Femur (tissue), 1 donor: ENCODE results near the gene ASIC4.
A peak's percentile ranks its signal among the peaks of the same experiment; 100 is the strongest.

Source experiments
- DNase-seq: peaks from one replicate; pipeline ENCODE4 v3.0.0-alpha.2; 2017

The ASIC4 gene

DNA sequence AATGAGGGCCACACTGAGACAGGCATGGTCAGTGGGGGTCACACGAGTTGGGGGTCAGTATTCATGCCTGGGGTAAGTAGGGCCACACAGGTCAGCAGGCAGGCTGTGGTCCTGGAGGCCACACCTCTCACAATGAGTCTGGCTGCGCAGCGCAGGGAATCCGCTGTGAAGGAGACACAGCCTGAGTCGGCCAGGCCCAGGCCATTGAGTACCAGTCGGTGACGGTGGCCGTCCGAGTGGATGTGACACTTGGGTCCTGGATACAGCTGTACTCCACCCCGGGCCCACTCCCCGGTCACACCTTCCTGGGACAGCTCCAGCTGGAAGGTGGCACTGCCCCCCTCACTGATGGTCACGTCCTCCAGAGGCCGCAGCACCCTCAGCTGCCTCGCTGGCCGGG lies 40.1 kb downstream of the ASIC4 start:
- DNase-seq, result no peak

DNA sequence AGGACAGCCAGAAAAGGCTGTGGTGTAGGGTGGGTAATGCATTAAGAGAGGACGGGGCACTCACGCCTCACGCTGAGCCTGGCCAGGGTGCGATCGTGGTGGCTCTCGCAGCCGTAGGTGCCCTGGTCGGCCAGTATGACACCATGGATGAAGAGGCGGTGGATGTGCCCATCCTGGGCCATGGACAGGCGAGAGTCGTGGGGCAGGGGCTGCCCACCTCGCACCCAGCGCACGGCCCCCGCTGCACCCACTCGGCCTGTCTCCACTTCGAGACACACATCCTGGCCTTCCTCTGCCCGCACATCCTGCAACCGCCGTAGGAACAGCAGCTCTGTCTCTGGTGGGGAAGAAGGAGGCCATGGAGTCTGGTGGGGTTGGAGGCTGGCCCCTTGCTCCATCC lies 41.7 kb downstream of the ASIC4 start:
- DNase-seq, result no peak

DNA sequence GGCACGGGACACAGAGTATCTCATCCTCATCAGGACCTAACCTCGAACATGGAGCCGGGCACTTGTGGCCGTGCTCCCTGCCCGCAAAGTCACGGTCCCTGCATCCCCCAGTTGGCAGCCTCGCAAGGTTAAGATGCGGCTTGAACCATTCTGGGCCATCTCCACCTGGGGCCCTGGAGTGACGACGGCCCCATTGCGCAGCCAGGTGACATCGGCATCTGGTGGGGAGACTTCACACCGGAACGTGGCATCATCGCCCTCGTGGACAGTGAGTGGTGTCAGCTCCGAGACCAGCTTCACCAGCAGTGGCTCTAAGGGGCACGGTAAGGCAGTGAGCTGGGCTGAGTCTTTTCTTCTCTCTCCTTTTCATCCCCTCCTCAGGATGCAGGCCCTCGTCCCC lies 42.1 kb downstream of the ASIC4 start:
- DNase-seq, result no peak

DNA sequence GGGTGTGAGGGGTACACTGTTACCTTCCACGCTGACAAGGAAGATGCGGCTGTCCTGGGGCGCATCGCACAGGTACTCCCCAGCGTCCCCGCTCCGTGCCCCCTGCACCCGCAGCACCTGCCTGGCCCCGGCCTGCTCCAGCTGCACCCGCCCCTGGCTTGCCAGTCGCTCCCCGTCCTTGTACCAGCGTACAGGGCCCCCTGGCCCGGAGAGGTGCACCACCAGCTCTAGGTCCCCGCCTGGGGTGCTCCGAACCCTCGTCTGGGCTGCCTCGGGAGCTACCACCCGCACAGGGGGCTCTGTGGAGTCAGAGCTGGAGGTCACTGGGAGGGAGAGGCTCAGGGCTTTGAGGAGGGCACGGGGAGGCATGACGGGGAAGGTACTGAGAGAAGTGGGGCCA lies 43.0 kb downstream of the ASIC4 start:
- DNase-seq, result no peak

DNA sequence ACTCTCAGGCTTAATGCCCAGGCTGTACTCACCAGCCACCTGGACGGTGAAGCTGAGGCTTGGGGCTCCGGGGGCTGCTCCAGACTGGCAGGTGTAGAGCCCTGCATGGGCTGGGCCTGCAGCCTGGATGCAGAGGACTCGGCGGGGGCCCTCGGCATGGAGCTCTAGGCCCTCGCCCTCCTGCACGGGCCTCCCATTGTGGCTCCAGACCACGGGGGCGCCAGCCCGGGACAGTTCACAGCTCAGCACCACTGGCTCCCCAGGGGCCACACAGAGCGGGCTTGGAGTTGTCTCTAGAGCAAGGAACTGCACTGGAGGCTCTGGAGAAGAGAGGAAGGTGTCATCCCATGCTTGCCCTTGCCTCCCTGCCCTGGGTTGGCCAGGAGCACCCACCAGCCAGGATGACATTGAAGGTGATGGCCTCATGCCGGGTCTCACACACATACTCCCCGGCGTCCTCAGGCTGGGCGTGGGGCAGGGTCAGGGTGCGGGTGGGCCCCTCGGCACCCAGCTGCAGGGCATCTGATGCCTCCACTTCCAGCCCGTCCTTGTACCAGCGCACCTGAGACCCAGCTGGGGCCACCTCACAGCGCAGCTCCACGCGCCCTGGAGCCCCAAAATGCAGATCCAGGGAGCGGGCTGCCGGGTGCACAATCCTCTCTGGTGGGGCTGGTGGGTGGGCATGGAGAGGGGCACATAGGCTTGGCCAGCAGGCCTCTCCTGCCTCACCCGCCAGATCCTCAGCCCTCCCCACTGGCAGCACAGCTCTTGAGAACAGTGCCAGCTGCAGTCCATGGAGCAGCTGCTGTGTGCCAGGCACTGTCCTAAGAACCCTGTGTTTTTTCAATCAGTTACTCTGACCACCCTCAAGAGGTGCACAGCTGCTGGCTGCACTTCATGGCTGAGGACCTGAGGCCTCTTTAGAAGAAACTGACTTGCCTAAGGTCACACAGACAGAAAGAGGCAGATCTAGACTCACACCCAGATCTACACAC lies 43.8 kb downstream of the ASIC4 start:
- no peak for DNase-seq

DNA sequence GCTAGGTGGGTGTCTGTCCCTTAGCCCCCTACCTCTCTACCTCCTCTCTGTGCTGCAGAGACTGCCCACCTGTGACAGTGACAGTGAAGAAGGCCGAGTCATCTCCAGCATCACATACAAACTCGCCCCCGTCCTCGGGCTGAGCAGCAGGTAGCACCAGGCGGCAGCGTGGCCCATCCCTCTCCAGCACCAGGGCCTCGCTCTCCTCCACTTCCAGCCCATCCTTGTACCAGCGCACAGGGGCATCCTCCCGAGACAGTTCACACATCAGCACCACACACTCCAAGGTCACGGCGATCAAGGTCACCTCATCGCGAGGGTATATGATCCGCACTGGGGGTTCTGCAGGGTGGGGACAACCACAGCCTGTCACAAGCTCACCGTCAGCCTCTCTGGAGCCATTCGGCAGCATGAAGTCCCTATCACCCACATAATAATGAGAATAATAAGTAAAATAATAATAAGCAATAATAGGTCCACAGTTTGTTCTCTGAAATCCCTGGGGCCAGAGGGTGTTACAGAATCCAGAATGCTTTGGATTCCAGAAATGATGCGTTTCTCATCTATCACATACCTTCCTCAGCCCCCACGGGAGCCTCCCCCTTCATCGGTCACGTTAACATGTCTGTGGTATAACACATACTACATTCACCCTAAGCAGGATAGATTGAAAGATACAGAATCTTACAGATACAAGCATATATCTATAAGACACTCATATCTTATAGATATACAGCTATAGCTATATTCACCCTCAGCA lies 45.1 kb downstream of the ASIC4 start:
- DNase-seq, result peak; percentile 13

DNA sequence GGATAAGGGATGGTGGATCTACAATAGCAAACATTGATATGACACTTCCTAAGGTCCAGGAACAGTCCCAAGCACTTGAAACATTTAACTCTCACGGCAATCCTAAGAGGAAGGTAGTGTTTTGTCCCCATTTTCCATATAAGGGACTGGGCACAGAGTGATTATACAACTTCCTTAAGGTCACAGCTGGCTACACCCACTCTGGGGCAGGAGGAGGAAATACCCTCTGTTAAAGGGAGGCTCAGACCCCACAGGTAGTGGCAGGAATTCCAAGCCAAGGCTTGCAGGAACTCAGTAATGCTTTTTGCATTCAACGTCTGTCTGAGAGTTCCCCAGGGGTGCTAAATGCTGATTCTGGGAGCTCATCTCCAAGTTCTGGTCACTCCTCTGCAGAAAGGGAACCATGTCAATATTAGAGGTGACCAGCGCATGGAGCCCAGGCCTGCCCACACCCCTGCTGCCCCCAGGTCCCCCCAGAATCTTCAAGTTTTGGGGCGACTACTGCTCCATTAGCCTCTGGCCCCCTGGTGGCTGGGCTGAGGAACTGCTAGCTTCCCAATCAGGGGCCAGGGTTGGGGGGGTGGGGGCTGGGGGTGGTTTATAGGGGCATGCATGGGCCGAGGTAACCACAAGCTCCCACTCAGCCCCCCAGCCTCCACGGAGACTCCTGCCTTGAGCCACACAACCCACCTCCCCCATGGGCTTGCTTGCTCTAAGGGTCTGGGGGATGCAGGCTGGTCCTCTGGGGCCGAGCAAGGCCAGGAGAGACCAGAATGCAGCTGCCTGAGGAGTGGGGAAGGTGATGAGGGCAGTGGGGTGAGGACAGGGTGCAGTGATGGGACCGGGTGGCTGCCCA lies 46.0 kb downstream of the ASIC4 start:
- DNase-seq, result peak; percentile 21

DNA sequence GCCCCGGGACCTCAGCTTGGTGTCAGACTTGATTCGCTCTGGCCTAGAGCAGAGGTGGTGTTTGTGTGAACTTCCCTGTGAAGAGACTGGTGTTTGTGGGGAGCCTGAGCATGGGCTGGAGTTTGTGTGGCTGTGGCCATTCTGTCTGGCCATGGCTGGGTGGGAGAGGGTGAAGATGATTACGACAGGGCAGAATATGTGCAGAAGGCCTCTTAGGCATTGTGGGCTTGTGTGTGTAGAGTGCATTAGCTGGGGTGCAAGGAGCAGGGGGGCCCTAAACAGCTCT lies 46.6 kb downstream of the ASIC4 start:
- DNase-seq, result no peak

DNA sequence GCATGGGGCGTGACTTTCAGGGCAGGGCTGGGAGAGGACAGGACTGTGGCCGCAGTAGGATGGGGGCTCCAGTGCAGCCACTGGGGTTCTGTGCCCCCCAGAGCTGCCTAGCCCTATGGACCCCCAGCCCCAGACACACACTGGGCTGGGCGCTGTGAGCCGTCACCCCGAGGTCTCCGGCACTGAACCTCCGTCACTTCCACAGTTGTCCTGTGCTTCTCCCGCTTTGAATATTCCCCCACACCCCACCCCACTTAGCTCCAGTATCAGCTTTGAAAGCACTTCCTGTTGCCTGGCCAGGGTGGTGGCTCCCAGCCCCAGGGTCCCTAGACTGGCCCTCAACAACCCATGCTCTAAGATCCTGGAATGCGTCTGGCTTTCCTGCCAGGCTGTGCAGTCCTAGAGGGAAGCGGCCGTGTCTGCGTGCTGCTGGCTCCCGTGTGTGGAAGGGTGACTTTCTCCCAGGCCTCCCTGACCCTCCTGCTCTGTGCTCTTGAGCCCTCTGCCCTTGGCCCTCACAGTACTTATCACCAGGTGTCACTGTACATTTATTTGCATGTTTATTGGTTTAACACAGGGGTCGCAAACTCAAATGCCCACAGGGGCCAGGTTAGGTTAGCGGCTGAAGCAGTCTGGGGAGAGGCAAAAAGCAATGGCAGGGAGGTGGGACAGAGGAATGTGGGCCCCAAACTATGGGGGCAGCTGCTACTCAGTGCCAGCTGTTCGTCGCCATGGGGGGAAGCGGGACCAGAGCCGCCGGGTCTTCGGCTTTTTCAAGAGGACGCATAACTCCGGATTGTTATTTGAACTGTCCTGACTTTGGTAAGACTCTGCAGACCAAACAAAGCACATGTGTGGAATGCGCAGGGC lies 47.1 kb downstream of the ASIC4 start:
- DNase-seq, result peak; percentile 25

DNA sequence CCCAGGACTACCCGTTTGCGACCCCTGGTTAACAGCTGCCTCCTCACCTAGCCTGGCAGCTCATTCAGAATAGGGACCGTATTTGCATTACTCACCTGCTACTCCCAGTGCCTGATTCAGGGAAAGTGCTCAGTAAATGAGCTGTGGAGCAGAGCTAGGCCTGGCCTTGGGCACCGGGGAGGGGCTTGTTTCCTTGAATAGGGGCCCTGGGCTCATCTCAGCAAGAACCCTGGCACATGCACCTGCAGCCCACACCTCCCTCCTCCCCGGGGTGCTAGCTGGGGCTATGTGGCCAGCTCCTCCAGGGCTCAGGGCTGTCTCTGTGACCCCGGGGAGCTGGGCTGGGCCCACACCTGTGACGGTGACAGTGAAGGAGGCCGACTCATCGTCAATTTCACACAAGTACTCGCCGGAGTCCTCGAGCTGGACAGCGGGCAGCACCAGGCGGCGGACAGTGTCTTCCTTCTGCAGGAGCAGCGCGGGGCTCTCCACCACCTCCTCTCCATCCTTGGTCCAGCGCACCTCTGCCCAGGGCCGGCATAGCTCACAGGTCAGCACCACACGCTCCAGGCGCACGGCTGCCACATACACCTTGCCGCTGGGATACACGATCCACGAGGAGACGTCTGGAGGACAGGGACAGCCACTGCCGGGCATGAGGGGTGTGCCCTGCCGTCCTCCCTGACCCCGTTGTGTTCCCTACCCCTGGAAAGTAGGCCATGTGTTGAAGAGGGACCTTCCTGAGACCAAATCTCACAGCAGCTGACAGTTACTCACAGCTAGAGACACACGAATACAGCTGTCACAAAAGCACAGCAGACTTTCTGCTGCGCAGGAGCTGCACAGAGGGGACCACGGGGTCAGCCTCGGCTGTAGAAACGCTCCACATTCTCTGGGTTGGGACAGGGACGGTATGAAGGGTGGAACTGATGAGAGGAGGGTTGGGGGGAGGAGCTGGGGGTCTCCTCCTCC lies 48.1 kb downstream of the ASIC4 start:
- no peak for DNase-seq

DNA sequence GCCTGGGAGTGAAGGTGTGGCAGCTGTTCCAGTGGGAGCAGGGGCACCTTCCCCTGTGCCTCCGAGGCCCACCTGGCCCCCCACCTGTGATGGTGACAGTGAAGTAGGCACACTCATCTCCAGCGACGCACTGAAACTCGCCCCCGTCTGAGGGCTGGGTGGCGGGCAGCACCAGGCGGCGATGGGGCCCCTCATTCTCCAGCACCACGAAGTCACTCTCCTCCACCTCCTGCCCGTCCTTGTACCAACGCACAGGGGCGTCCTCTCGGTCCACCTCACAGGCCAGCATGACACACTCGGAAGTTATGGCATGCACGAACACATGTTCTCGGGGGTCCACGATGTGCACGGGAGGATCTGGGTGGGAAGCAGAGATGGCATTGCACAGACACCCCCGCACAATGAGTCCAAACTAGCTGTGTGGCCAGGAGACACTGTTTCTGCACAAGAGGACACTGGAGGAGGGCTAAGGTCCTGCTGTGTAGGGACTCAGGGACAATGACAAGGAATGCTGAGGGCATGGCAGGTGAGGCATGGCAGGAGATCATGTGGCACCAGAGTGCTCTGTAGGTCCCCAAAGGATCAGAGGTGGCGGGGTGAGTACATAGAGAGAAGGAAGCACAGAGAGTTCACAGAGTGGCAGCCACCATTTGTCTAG lies 49.1 kb downstream of the ASIC4 start:
- no peak for DNase-seq

DNA sequence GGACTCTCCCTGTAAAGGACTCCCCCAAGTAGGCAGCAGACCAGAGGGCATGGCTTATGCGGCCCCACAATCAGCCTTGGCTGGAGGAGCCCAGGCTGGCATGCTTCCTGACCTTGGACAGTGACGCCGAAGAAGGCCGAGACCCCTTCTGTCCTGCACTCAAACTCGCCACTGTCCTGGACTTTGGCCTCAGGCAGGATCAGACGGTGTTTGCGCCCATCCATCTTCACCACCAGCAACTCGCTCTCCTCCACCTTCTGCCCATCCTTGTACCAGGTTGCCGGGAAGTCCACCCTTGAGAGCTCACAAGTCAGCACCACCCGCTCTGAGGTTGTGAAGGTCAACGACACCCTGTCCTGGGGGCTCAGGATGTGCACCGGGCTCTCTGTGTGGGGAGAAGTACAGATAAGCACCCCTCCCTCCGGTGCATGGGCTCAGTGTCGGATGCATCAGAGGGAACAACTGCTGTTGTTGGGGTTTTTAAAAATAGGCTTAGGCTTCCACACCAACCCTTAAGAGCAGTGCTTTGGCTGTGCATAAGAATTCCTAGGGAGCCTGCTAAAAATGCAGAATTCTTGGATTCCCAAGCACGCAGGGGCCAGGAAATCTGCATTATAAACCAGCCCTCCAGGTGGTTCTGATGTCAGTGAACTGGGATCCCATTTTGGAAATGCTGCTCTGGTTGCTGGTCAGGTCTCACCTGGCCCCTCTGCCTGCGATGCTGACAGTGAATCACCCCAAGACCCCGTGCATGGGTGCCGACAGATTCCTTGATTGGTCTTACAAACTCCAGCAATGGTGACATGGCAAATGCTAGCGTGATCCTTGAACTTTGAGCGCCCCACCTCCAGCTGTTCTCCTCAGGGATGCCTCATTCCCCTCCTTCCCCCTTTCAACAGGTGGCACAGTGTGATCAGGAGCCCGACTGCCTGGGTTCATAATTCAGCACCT lies 51.1 kb downstream of the ASIC4 start:
- DNase-seq, result no peak

DNA sequence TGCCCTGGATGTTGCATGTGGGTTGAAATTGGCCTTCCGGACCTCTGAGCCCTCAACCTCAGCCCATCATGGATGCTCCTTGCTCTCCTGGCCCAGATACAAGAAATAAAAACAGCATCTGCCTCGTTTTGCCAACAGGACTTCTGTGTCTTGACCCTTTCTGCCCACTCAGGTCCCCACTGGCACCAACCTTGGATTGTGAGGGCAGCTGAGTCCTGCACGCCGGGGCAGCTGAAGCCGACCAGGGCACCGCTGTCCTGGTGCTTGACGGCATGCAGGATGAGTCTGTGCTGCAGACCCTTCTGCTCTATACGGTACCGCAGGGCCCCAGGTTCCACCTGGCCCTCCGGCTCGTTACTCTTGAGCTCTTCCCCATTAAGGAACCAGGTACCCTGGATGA lies 52.4 kb downstream of the ASIC4 start:
- DNase-seq, result no peak

DNA sequence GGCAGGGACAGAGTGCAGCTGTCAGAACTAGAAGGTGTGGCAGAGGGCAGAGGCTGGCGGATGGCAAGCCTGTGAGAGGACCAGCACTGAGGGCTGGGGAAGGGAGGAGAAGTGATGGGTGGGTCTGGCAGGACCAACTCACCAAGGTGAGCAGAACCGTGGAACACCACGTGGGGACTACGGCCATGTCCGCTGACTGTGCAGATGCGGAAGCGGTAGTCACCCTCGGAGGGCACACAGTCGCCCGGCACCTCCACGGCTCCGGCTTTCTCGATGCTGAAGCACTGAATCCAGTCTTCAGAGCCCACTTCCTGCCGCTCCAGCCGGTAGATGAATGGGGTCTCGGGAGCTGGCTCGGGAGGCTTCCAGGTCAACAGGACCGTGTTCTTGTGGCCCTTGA lies 52.8 kb downstream of the ASIC4 start:
- no peak for DNase-seq

DNA sequence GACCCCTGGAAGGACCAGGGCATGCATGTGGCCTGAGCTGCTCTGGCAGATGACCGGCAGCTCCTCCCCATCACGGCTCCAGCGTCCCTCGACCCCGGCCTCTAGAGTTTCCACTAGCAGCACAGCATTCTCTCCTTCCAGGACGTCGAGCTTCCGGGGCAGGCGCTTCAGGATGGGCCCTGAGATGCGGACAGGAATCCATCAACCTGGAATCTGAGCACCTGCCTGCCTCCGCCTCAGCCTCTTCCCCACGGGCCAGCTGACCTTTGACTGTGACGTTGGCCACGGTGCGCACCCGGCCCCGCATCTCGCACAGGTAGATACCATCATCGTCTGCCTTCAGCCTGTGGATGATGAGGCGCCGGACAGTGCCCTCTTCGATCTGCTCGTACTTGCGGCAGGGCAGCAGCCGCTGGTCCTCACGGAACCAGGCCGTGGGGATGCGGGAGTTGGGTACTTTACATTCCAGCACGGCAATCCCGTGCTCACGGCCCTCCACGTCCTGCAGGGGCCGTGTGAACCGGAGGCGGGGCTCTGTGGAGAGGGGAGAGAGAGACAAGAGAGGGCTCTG lies 53.6 kb downstream of the ASIC4 start:
- DNase-seq, result no peak

DNA sequence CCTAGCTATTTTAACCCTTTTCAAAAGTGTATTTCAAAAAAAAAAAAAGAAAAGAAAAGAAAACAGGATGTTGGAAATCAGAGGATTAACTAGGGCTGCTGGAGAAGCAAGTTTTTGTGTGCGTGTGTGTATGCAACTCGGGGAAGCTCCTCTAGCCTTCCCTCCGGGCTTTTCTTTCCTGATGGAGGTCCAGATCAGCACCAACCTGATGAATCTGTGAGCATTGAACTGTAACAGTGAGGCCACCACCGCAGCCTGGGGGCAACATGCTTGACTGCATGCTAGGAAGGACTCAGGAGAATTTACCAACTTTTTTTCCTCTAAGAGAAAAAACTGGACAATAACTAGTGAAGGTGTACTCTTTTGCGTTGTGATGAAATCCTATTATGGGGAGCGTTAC lies 54.8 kb downstream of the ASIC4 start:
- no peak for DNase-seq

DNA sequence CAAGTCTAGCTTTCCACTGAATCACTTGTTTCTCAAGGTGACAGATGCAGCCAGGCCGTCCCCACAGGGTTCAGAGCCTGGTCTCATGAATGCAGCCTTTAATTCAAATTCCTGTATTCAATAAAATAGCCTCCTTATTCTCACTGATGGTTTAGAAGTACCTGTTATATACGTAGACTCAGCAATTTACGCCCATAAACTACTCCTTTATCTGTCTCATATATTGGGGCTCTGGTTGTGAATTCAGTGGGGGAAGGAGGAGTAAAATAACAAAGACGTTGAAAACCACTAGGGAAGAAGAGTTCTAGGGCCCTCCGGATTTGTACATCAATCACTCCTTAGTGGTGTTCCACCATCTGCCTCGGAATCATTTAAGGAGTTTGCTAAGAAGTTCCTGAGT lies 55.4 kb downstream of the ASIC4 start:
- no peak for DNase-seq

DNA sequence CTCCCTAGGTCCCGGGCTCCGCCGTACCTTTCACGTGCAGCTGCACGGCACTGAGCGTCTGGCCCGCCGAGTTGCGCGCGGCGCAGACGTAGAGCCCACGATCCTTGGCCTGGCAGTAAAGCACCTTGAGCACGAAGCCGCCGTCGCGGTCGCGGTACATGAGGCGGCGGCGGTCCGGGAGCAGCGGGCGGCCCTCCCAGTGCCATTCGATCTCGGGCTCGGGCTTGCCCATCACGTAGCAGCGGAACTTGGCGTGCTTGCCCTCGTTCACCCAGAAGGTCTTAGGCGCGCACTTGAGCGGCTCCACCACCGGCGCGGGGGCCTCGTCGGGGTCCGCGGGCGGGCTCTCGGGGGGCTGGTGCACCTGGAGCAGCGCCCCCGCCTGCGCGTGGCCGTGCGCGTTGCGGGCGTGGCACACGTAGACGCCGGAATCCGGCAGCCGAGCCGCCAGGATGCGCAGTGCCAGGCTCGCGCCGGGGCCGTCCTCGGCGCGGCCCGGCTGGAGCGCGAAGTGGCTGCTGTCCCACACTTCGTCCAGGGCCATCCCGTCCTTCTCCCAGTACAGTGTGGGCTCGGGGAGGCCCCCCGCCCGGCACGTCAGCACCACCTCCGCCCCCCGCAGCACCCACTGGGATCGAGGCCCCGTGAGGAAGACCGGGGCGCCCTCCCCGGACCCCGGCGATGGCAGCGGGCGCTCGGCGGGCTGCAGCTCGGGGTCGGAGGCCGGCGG lies 56.1 kb downstream of the ASIC4 start:
- no peak for DNase-seq
